Endothelial cell of umbilical vein (primary cell): ENCODE results near the gene SSB.

Experiments used
- CTCF ChIP-seq, 2 donors: IDR thresholded peaks; 1 replicate in 1 of 2; 2 replicates in 1 of 2; pipeline ENCODE4 v1.5.1; 2011; ENCODE audit warnings: low read length in 2 of 2, mild to moderate bottlenecking in 2 of 2, moderate library complexity in 2 of 2, control low read depth in 1 of 2, inconsistent platforms in 1 of 2, low read depth in 1 of 2; ENCODE audit not compliant: insufficient read depth in 1 of 2; ENCODE audit errors: extremely low read depth in 1 of 2
- FOS ChIP-seq: IDR thresholded peaks from 2 replicates; pipeline ENCODE4 v1.6.1; 2011; ENCODE audit warnings: mild to moderate bottlenecking, low read length, moderate library complexity, borderline replicate concordance; ENCODE audit not compliant: insufficient read depth
- MYC ChIP-seq: IDR thresholded peaks from one replicate; pipeline ENCODE4 v1.6.1; 2011; ENCODE audit warnings: mild to moderate bottlenecking, low read depth, low read length
- POLR2A ChIP-seq: IDR thresholded peaks from 2 replicates; pipeline ENCODE4 v1.6.1; 2012; ENCODE audit warnings: low read depth, mild to moderate bottlenecking, control low read depth, low read length

- TF ChIP-seq FOS (no peak), POLR2A (no peak), CTCF (IDR thresholded peaks at IDR 0.05; ENCODE audit: extremely low read depth in 1 of 2, insufficient read depth in 1 of 2, low read depth in 1 of 2, low read length in 2 of 2) (no peak), MYC (no peak)
Observed at GRCh38 chr2:169798397-169798717, 314 bp upstream of the SSB start.
